GM23248 (cell line): Measurements from ENCODE around the gene TAL2. TPM values are rescaled to one million over a fixed set of nuclear protein-coding genes. Genes with fewer than 3 reads are reported as not detected.
A peak's percentile ranks its signal among the peaks of the same experiment; 100 is the strongest.

Experiments used
- DNase-seq: peaks from one replicate; pipeline ENCODE4 v3.0.0-alpha.2; 2015
- H2AFZ ChIP-seq: fragments of 200-600 bp; sonication (generic); 2 replicates; pipeline ENCODE4 v1.6.1; 2016; ENCODE audit warnings: antibody characterized with exemption
- H3F3A ChIP-seq: fragments of 200-600 bp; sonication (generic); 2 replicates; pipeline ENCODE4 v1.6.1; 2016; ENCODE audit warnings: mild to moderate bottlenecking, antibody characterized with exemption, mixed run types; ENCODE audit not compliant: insufficient read depth
- H3K27ac ChIP-seq: fragments of 200-600 bp; sonication (generic); 2 replicates; pipeline ENCODE4 v1.5.1; 2016; ENCODE audit warnings: mild to moderate bottlenecking
- H3K27me3 ChIP-seq: fragments of 200-600 bp; sonication (generic); replicated peaks from 2 replicates; pipeline ENCODE4 v1.6.1; 2016; ENCODE audit warnings: mild to moderate bottlenecking; ENCODE audit not compliant: insufficient read depth
- H3K36me3 ChIP-seq: fragments of 200-600 bp; sonication (generic); 2 replicates; pipeline ENCODE4 v1.6.1; 2016; ENCODE audit warnings: low read depth, mild to moderate bottlenecking
- H3K4me1 ChIP-seq: fragments of 200-600 bp; sonication (generic); 2 replicates; pipeline ENCODE4 v1.6.1; 2016; ENCODE audit warnings: mild to moderate bottlenecking; ENCODE audit not compliant: insufficient read depth
- H3K4me2 ChIP-seq: fragments of 200-600 bp; sonication (generic); one replicate; pipeline ENCODE4 v1.6.1; 2016; ENCODE audit warnings: mild to moderate bottlenecking; ENCODE audit not compliant: unreplicated experiment
- H3K4me3 ChIP-seq: fragments of 200-600 bp; sonication (generic); 2 replicates; pipeline ENCODE4 v1.5.1; 2016; ENCODE audit warnings: mild to moderate bottlenecking
- H3K79me2 ChIP-seq: fragments of 200-600 bp; sonication (generic); 2 replicates; pipeline ENCODE4 v1.6.1; 2016; ENCODE audit warnings: mild to moderate bottlenecking; ENCODE audit not compliant: insufficient read depth
- H3K9ac ChIP-seq: fragments of 200-600 bp; sonication (generic); 2 replicates; pipeline ENCODE4 v1.6.1; 2016; ENCODE audit warnings: mild to moderate bottlenecking
- H3K9me2 ChIP-seq: fragments of 200-600 bp; sonication (generic); 2 replicates; pipeline ENCODE4 v1.6.1; 2016; ENCODE audit warnings: mixed run types, mild to moderate bottlenecking, moderate library complexity; ENCODE audit not compliant: insufficient read depth
- H3K9me3 ChIP-seq: fragments of 200-600 bp; sonication (generic); one replicate; pipeline ENCODE4 v1.6.1; 2017; ENCODE audit warnings: low read depth
- H4K20me1 ChIP-seq: fragments of 200-600 bp; sonication (generic); 2 replicates; pipeline ENCODE4 v1.6.0; 2016; ENCODE audit not compliant: insufficient read depth
- EZH2 ChIP-seq: fragments of 200-600 bp; sonication (generic); IDR thresholded peaks from 2 replicates; pipeline ENCODE4 v1.6.1; 2018; ENCODE audit warnings: antibody characterized with exemption, mild to moderate bottlenecking; ENCODE audit not compliant: insufficient read depth, poor library complexity, severe bottlenecking
- EZH2phosphoT487 ChIP-seq: fragments of 200-600 bp; sonication (generic); IDR thresholded peaks from 2 replicates; pipeline ENCODE4 v1.6.1; 2018; ENCODE audit warnings: antibody characterized with exemption, moderate library complexity, mild to moderate bottlenecking, low read depth; ENCODE audit not compliant: insufficient read depth
- WGBS, 2 experiments: methylation state at CpG; one replicate each; pipeline ENCODE4 v1.1.6; 2015 to 2017; ENCODE audit warnings: low lambda C conversion rate in 2 of 2, low coverage in 1 of 2; ENCODE audit errors: missing lambda C conversion rate in 2 of 2; 5-methylcytosine and 5-hydroxymethylcytosine counted together
- in situ Hi-C: fragments of 300-500 bp; cut with MboI; formaldehyde crosslinking; loops from 2 replicates; pipeline ENCODE4 v1.15.0; 2020
- polyA plus RNA-seq: library from polyadenylated mRNA; unstranded; fragments of >200 nt; fragmentation: Nextera tagmentation; extraction: Ambion mirVana; gene quantifications from 2 replicates; pipeline ENCODE4 v1.2.1, GENCODE V29; 2016
- total RNA-seq: library from RNA; depleted of rRNA; stranded (reverse); fragments of >200 nt; shearing (Covaris generic); gene quantifications from 2 replicates; pipeline ENCODE4 v1.2.3, GENCODE V29; 2014

The TAL2 gene
- total and polyA plus RNA-seq, 2 experiments from 2014 or later = not detected

DNA sequence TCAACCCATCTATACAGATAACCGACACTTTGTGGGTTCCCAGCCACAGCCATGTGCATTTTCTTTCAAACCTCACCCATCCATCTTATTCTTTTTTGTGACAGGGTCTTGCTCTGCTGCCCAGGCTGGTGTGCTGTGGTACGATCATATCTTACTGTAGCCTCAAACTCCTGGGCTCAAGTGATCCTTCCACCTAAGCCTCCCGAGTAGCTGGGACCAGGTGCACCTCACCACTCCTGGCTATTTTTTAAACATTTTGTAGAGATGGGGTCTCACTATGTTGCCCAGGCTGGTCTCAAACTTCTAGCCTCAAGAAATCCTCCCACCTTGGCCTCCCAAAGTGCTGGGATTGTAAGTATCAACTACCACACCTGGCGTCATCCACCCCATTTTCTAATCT is 24.7 kb downstream of the TAL2 start:
- TF ChIP-seq EZH2phosphoT487 = no peak
- TF ChIP-seq EZH2 = no peak
- Histone ChIP-seq H3K79me2 (no peaks in the 10 kb centered on the region), H3K9me2 (no peaks in the 10 kb centered on the region), H3K27ac (no peak overlapping the region), H3K36me3 (no peaks in the 10 kb centered on the region), H2AFZ (no peak overlapping the region), H3K4me1 (no peaks in the 10 kb centered on the region), H4K20me1 (no peaks in the 10 kb centered on the region), H3K9ac (no peak overlapping the region), H3K4me3 (no peak overlapping the region), H3F3A (no peaks in the 10 kb centered on the region), H3K9me3 (no peaks in the 10 kb centered on the region), H3K27me3 (peaks cover 2% of the 10 kb centered on the region; the same call in 1 of the 2 replicates), H3K4me2 (no peak overlapping the region)
- no peak for DNase-seq
- in situ Hi-C loops = no loop called here
- 71 to 76% methylated on average over 4 of the region's 4 CpGs for WGBS, 2 experiments

DNA sequence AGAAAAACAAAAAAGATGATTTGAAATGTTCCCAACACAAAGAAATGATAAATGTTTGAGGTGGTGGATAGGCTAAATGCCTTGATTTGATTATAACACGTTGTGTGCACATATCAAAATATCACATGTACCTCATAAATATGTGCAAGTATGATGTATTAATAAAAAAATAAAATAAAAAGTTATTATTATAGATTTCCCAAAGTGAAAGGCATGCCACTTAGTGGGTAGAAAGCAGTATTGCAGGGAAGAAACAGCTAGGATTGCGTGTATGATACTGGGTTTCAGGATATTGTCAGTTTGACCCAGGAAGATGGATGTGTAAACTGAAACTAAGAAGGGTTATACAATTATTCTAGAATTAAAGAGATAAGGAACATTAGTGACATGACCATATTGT is 28.5 kb downstream of the TAL2 start:
- Histone ChIP-seq H3K27ac (no peak overlapping the region), H3K4me3 (no peak overlapping the region), H3K9ac (no peak overlapping the region), H3K4me2 (no peak overlapping the region), H3K36me3 (no peaks in the 10 kb centered on the region), H4K20me1 (no peaks in the 10 kb centered on the region), H3K4me1 (no peaks in the 10 kb centered on the region; the same call in 1 of the 2 replicates), H3K27me3 (peaks cover 9% of the 10 kb centered on the region; the same call in 1 of the 2 replicates), H3K79me2 (no peaks in the 10 kb centered on the region), H3K9me2 (no peaks in the 10 kb centered on the region), H3K9me3 (no peaks in the 10 kb centered on the region), H2AFZ (no peak overlapping the region), H3F3A (peaks cover 5% of the 10 kb centered on the region; the same call in 1 of the 2 replicates)
- WGBS, 2 experiments = 44 to 47% methylated on average over 2 of the region's 2 CpGs
- TF ChIP-seq EZH2phosphoT487 = no peak
- TF ChIP-seq EZH2 = no peak
- DNase-seq = peak; percentile 48
- in situ Hi-C loops = no loop called here

DNA sequence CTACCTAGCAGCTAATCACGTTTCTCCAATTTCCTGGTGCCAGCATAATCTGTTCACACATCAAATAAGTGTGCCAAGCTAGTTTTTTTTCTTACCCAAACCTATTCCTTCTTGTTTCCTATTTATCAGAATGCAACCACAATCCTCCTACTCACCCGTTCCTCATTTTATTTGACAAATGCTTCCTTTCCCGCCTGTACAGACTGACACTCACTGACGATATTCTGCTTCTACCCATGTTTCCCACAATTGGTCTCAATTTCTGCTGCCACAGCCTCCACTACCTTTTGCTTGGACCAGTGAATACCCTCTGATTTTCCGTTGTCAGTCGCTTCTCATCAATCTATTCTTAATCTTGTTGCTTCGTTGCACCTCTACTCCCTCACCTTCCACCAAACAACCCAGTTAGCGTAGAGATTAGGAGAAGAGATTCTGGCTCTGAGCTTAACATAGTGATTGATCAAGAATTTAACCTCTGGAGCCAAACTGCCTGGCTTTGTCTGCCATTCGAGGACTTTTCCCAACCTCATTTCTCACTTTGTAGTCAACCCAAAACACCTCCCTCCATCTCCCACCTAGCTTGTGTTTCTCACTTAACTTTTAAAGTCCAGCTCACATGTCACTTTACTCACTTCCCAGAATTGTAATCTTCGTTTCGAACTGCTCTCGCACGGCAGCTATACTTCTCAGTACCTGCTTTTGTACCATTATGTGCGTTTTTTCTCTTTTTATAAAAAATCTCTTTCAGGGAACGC is 31.4 kb downstream of the TAL2 start:
- DNase-seq = peak; percentile 32
- Histone ChIP-seq H3K36me3 (no peaks in the 10 kb centered on the region), H3K4me2 (peak overlapping the region; percentile 98), H4K20me1 (no peaks in the 10 kb centered on the region), H2AFZ (peak overlapping the region; percentile 90), H3K9me2 (no peaks in the 10 kb centered on the region), H3K9me3 (no peaks in the 10 kb centered on the region), H3K27me3 (peaks cover 9% of the 10 kb centered on the region; the same call in 1 of the 2 replicates), H3K79me2 (no peaks in the 10 kb centered on the region), H3K9ac (peak overlapping the region; percentile 65; the same call in 1 of the 2 replicates), H3K4me3 (peak overlapping the region; percentile 76), H3K27ac (no peak overlapping the region), H3K4me1 (no peaks in the 10 kb centered on the region; the same call in 1 of the 2 replicates), H3F3A (peaks cover 5% of the 10 kb centered on the region; the same call in 1 of the 2 replicates)
- WGBS, 2 experiments = 8% methylated on average over 15 of the region's 15 CpGs
- in situ Hi-C loops = no loop called here
- TF ChIP-seq EZH2phosphoT487 (no peak), EZH2 (no peak)

DNA sequence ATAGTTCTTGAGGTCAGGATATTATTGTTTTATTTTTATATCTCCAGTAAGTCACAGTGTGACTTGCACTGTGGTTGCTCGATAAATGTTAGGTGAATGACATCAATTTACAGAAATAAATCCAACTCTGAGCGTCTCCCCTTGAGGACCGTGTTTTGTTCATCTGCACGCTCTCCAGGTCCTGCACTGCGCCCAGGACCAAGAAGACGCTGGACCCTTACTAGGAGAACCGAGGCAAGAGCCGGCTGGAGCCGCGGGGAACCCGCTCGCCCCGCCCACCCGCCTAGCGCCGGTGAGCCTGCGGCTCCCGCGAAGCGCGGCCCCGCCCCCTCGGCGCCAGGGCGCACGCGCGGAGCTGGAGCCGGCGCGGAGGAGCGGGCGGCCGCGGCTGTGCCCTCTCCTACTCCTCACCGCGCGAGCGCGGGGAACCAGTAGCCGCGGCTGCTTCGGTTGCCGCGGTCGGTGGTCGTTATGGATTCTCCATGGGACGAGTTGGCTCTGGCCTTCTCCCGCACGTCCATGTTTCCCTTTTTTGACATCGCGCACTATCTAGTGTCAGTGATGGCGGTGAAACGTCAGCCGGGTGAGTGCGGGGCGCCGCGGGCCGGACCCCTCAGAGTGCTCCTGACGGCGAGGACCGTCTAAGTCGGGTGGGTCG is 32.1 kb downstream of the TAL2 start, which contains the start of gene TMEM38B:
TMEM38B (plus strand) TSS at position 352 of the 658 bp plus-strand sequence; CDS start at position 472, 120 bp downstream.
- H3K9ac ChIP-seq = peak within 1 kb of the TSS; percentile 65
- in situ Hi-C loops = no loop called here

More for the DNA sequence above, 32.1 kb downstream of the TAL2 start, which contains the start of gene TMEM38B:
- Histone ChIP-seq H3K9me2 (no peaks in the 10 kb centered on the region), H3K9me3 (no peaks in the 10 kb centered on the region), H4K20me1 (no peaks in the 10 kb centered on the region), H3K27ac (no peak within 1 kb of the TSS), H3K36me3 (no peaks in the 10 kb centered on the region), H3K79me2 (no peaks in the 10 kb centered on the region), H3K27me3 (peaks cover 9% of the 10 kb centered on the region; the same call in 1 of the 2 replicates), H2AFZ (peak within 1 kb of the TSS; percentile 90), H3F3A (peaks cover 5% of the 10 kb centered on the region; the same call in 1 of the 2 replicates), H3K4me2 (peak within 1 kb of the TSS; percentile 98), H3K4me3 (peak within 1 kb of the TSS; percentile 76), H3K4me1 (no peaks in the 10 kb centered on the region; the same call in 1 of the 2 replicates)
- 3 to 4% methylated on average over 51 to 63 of the region's 65 CpGs for WGBS, 2 experiments
- no peak for TF ChIP-seq EZH2
- no peak for TF ChIP-seq EZH2phosphoT487
- DNase-seq = peak; percentile 88
